Left ventricle myocardium inferior (tissue), 1 donor: Measurements from ENCODE around the gene TEDC2. TPM values are rescaled to one million over a fixed set of nuclear protein-coding genes. Genes with fewer than 3 reads are reported as not detected.
A peak's percentile ranks its signal among the peaks of the same experiment; 100 is the strongest.

Source experiments
- DNase-seq: peaks from one replicate; pipeline ENCODE4 v3.0.0-alpha.2; 2020
- H3K27ac ChIP-seq: fragments of 200-600 bp; replicated peaks from 2 replicates; pipeline ENCODE4 v1.8.0; 2021
- H3K27me3 ChIP-seq: fragments of 200-600 bp; 2 replicates; pipeline ENCODE4 v1.8.0; 2021; ENCODE audit warnings: low read depth
- H3K36me3 ChIP-seq: fragments of 200-600 bp; 2 replicates; pipeline ENCODE4 v1.8.0; 2021
- H3K4me1 ChIP-seq: fragments of 200-600 bp; 2 replicates; pipeline ENCODE4 v1.8.0; 2021
- H3K4me3 ChIP-seq: fragments of 200-600 bp; 2 replicates; pipeline ENCODE4 v1.8.0; 2021; ENCODE audit warnings: mild to moderate bottlenecking, moderate library complexity
- H3K9me3 ChIP-seq: fragments of 200-600 bp; replicated peaks from 2 replicates; pipeline ENCODE4 v1.8.0; 2021
- intact Hi-C: fragments of 100-400 bp; cut with micrococcal nuclease; formaldehyde crosslinking; loops from one replicate; pipeline ENCODE4 v1.11.0; 2022
- total RNA-seq: library from RNA; stranded (reverse); fragmentation: NEBNext Ultra II Directional; extraction: Animal tissue kit (Norgen Biotek cat#: 25700); gene quantifications from one replicate; pipeline ENCODE4 v1.2.1, GENCODE V29; 2021
- TF ChIP-seq, protein P1 (sequence below): fragments of 200-600 bp; IDR thresholded peaks from 2 replicates; pipeline ENCODE4 v1.8.0; 2021; ENCODE audit warnings: antibody characterized with exemption, mild to moderate bottlenecking, borderline replicate concordance
- donor health status: DM: no; HTN: yes; CAD: no; lungs with severe emphysema.

TEDC2 gene
- total RNA-seq, 1 donor from 2014 or later: 1.3 TPM

DNA sequence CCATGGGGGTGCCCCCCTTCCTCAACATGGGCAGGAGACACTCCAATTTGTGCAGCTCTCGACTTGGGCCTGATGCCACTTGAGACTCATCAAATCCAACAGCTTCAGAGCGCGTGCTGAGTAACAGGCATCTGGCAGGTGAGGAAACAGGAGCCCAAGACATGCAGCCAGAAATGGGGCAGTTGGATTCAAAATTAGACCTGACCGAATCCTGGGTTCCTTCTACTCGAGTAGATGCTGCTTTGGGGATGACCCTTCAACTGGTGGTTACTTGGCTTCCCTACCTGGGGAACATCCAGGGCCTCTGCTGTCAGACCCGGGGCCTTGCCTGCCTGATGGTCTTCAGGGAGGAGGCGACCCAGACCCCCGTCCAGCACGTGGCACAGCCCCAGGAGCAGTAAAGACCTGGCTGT, 10.7 kb downstream of the TEDC2 start:
- DNase-seq: no peak
- H3K27me3 ChIP-seq: peaks cover 49% of the 10 kb centered on the region
- peaks cover 75% of the 10 kb centered on the region for H3K4me1 ChIP-seq
- intact Hi-C loops: no loop called here
- no peaks in the 10 kb centered on the region for H3K9me3 ChIP-seq
- H3K36me3 ChIP-seq: no peaks in the 10 kb centered on the region
- TF ChIP-seq, protein P1, sequence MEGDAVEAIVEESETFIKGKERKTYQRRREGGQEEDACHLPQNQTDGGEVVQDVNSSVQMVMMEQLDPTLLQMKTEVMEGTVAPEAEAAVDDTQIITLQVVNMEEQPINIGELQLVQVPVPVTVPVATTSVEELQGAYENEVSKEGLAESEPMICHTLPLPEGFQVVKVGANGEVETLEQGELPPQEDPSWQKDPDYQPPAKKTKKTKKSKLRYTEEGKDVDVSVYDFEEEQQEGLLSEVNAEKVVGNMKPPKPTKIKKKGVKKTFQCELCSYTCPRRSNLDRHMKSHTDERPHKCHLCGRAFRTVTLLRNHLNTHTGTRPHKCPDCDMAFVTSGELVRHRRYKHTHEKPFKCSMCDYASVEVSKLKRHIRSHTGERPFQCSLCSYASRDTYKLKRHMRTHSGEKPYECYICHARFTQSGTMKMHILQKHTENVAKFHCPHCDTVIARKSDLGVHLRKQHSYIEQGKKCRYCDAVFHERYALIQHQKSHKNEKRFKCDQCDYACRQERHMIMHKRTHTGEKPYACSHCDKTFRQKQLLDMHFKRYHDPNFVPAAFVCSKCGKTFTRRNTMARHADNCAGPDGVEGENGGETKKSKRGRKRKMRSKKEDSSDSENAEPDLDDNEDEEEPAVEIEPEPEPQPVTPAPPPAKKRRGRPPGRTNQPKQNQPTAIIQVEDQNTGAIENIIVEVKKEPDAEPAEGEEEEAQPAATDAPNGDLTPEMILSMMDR: no peak
- no peak overlapping the region for H3K27ac ChIP-seq
- H3K4me3 ChIP-seq: peak overlapping the region; percentile 56

DNA sequence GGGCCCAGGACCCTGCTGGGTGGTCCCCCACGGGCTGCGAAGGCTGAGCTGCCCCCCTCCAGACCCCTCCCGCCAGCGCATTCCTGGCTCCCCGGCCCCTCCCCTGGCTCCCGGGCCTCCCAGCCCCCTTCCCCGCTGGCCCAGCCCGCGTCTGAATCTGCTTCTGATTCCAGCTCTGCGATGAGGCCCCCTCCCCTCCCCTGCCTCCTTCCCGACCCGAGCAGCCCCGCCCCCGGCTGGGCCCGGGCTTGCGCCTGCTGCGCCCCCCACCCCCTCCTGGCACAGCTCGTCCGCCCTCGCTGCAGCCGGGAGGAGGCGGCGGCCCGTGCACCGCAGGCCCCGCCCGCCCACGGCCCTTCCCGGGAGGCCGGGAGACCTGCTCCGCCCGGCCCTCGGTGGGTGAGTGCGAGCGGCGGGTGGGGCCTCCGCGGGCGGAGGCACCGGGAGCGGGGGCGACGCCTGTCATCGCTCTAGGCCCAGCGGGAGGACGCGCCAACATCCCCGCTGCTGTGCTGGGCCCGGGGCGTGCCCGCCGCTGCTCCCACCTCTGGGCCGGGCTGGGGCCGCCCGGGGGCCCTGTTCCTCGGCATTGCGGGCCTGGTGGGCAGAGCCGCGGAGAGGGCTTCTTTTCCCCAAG, 11.2 kb downstream of the TEDC2 start, which contains the start of gene NTN3:
TSS of gene NTN3 (plus strand) at position 282 of the 637 bp plus-strand sequence. CDS start 405 bp downstream, outside the sequence.
- TF ChIP-seq, protein P1: no peak
- no peak within 1 kb of the TSS for H3K27ac ChIP-seq
- no peak for DNase-seq
- peak within 1 kb of the TSS; percentile 56 for H3K4me3 ChIP-seq
- peaks cover 49% of the 10 kb centered on the region for H3K27me3 ChIP-seq
- H3K4me1 ChIP-seq: peaks cover 80% of the 10 kb centered on the region
- no peaks in the 10 kb centered on the region for H3K36me3 ChIP-seq
- intact Hi-C loops: no loop called here
- no peaks in the 10 kb centered on the region for H3K9me3 ChIP-seq

DNA sequence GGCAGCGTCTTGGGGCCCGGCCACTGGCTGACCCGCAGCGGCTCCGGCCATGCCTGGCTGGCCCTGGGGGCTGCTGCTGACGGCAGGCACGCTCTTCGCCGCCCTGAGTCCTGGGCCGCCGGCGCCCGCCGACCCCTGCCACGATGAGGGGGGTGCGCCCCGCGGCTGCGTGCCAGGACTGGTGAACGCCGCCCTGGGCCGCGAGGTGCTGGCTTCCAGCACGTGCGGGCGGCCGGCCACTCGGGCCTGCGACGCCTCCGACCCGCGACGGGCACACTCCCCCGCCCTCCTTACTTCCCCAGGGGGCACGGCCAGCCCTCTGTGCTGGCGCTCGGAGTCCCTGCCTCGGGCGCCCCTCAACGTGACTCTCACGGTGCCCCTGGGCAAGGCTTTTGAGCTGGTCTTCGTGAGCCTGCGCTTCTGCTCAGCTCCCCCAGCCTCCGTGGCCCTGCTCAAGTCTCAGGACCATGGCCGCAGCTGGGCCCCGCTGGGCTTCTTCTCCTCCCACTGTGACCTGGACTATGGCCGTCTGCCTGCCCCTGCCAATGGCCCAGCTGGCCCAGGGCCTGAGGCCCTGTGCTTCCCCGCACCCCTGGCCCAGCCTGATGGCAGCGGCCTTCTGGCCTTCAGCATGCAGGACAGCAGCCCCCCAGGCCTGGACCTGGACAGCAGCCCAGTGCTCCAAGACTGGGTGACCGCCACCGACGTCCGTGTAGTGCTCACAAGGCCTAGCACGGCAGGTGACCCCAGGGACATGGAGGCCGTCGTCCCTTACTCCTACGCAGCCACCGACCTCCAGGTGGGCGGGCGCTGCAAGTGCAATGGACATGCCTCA, 12.0 kb downstream of the TEDC2 start:
- Histone ChIP-seq H3K4me1 (peaks cover 84% of the 10 kb centered on the region), H3K4me3 (peak overlapping the region; percentile 56), H3K9me3 (no peaks in the 10 kb centered on the region), H3K27ac (no peak overlapping the region), H3K27me3 (peaks cover 49% of the 10 kb centered on the region), H3K36me3 (no peaks in the 10 kb centered on the region)
- intact Hi-C loops: no loop called here
- DNase-seq: no peak
- TF ChIP-seq, protein P1: no peak

DNA sequence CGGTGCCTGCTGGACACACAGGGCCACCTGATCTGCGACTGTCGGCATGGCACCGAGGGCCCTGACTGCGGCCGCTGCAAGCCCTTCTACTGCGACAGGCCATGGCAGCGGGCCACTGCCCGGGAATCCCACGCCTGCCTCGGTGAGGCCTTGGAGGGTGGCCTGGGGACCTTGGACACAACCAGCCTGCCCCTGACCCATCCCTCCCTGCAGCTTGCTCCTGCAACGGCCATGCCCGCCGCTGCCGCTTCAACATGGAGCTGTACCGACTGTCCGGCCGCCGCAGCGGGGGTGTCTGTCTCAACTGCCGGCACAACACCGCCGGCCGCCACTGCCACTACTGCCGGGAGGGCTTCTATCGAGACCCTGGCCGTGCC, 12.6 kb downstream of the TEDC2 start:
- DNase-seq: no peak
- TF ChIP-seq, protein P1: no peak
- H3K4me1 ChIP-seq: peaks cover 79% of the 10 kb centered on the region
- peaks cover 49% of the 10 kb centered on the region for H3K27me3 ChIP-seq
- no peak overlapping the region for H3K4me3 ChIP-seq
- H3K27ac ChIP-seq: no peak overlapping the region
- intact Hi-C loops: no loop called here
- no peaks in the 10 kb centered on the region for H3K9me3 ChIP-seq
- H3K36me3 ChIP-seq: no peaks in the 10 kb centered on the region

DNA sequence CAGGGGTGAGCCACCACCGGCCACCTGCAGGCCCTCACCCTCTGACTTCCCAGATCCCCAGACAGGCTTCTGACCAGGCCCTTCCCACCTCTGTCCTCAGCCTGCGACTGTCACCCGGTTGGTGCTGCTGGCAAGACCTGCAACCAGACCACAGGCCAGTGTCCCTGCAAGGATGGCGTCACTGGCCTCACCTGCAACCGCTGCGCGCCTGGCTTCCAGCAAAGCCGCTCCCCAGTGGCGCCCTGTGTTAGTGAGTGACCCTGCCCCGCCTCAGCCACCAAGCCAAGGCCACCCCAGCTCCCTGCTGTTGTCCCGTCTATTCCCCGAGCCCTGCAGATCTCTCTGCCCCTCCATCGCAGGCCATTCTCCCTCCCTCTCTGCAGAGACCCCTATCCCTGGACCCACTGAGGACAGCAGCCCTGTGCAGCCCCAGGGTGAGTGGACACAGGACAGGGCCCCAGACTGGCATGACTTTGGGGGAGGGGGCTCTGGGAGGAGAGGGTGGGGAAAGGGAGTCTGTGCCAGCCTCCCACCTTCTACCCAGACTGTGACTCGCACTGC, 13.1 kb downstream of the TEDC2 start:
- Histone ChIP-seq H3K9me3 (no peaks in the 10 kb centered on the region), H3K4me3 (peak overlapping the region; percentile 79), H3K4me1 (peaks cover 75% of the 10 kb centered on the region), H3K36me3 (no peaks in the 10 kb centered on the region), H3K27me3 (peaks cover 49% of the 10 kb centered on the region), H3K27ac (no peak overlapping the region)
- intact Hi-C loops: no loop called here
- DNase-seq: no peak
- TF ChIP-seq, protein P1: no peak
